GM12878 (cell line): ENCODE measurements around the gene PPP3CA. TPM values are rescaled to one million over a fixed set of nuclear protein-coding genes. Genes with fewer than 3 reads are reported as not detected.

Source experiments
- ATAC-seq: fragments of 200-7000 bp; cut with Tn5 transposase; 3 replicates; pipeline ENCODE4 v1.9.1; 2020; ENCODE audit warnings: mild to moderate bottlenecking, moderate library complexity
- BruUV-seq: library from RNA; stranded (reverse); fragments of 400-500 nt; replicated peaks from 2 replicates; lab custom pipeline; 2021; lab: Mats Ljungman, UMichigan
- CTCF ChIA-PET: fragments of 300-600 bp; sonication (Branson Sonifier 250); formaldehyde crosslinking; extraction: SDS; loops from one replicate; lab custom pipeline; 2021; ENCODE audit warnings: inconsistent platforms; lab: Yijun Ruan, JAX
- POLR2A ChIA-PET: fragments of 350-600 bp; formaldehyde crosslinking; extraction: SDS; loops from one replicate; lab custom pipeline; 2021; ENCODE audit warnings: inconsistent platforms; lab: Charles Lee
- RAD21 ChIA-PET: fragments of 300-600 bp; sonication (Branson Sonifier 250); formaldehyde crosslinking; loops from one replicate; lab custom pipeline; 2023; ENCODE audit warnings: antibody characterized with exemption; ENCODE audit not compliant: unreplicated experiment; lab: Charles Lee
- SMC1A ChIA-PET: fragments of 300-600 bp; sonication (Branson Sonifier 250); formaldehyde crosslinking; loops from one replicate; lab custom pipeline; 2023; ENCODE audit not compliant: unreplicated experiment, uncharacterized antibody; lab: Charles Lee
- DNase-seq: peaks from one replicate; pipeline ENCODE4 v3.0.0-alpha.2; 2011; ENCODE audit warnings: low read depth, low spot score
- FAIRE-seq: peaks from 3 replicates; lab custom pipeline; 2011; peaks lifted over from hg19 to GRCh38; lab: Jason Lieb, UNC
- H2AFZ ChIP-seq: 2 replicates; pipeline ENCODE4 v1.6.0; 2011; ENCODE audit warnings: low read depth, low read length, control low read depth; ENCODE audit not compliant: control insufficient read depth
- H3K27ac ChIP-seq: 2 replicates; pipeline ENCODE4 v1.5.1; 2011; ENCODE audit warnings: control low read depth; ENCODE audit not compliant: control insufficient read depth, insufficient read depth
- H3K27me3 ChIP-seq, 2 experiments: replicated peaks in 1 of 2; 2 replicates each; pipeline versions ENCODE4 v1.6.0 to v1.6.1; 2011; ENCODE audit warnings: low read length in 1 of 2; ENCODE audit not compliant: control insufficient read depth in 2 of 2, insufficient read depth in 2 of 2
- H3K36me3 ChIP-seq, 2 experiments: 2 replicates each; pipeline ENCODE4 v1.5.1; 2011; ENCODE audit warnings: low read length in 1 of 2; ENCODE audit not compliant: control insufficient read depth in 2 of 2, insufficient read depth in 2 of 2
- H3K4me1 ChIP-seq: 2 replicates; pipeline ENCODE4 v1.6.1; 2011; ENCODE audit warnings: mild to moderate bottlenecking, low read length, moderate library complexity, mixed read lengths; ENCODE audit not compliant: control insufficient read depth, insufficient read depth
- H3K4me2 ChIP-seq: 2 replicates; pipeline ENCODE4 v1.6.0; 2011; ENCODE audit warnings: control low read depth; ENCODE audit not compliant: control insufficient read depth, insufficient read depth
- H3K4me3 ChIP-seq: fragments of 200-600 bp; sonication (generic); 2 replicates; pipeline ENCODE4 v1.5.1; 2016
- H3K79me2 ChIP-seq: 2 replicates; pipeline ENCODE4 v1.6.0; 2011; ENCODE audit warnings: low read length; ENCODE audit not compliant: control insufficient read depth, insufficient read depth
- H3K9ac ChIP-seq: 2 replicates; pipeline ENCODE4 v1.8.0; 2011; ENCODE audit warnings: low read length, control low read depth, mixed read lengths; ENCODE audit not compliant: control insufficient read depth, insufficient read depth
- H3K9me3 ChIP-seq: replicated peaks from 3 replicates; pipeline ENCODE4 v1.5.1; 2011; ENCODE audit warnings: mild to moderate bottlenecking, low read length; ENCODE audit not compliant: control insufficient read depth, insufficient read depth
- H4K20me1 ChIP-seq: 2 replicates; pipeline ENCODE4 v1.6.0; 2011; ENCODE audit not compliant: control insufficient read depth, insufficient read depth
- CHD1 ChIP-seq: IDR thresholded peaks from 2 replicates; pipeline ENCODE4 v1.6.1; 2012; ENCODE audit warnings: low read depth, low read length, improper control_type of control experiment
- EGR1 ChIP-seq, 2 experiments: IDR thresholded peaks; 1 replicate in 1 of 2; 2 replicates in 1 of 2; pipeline ENCODE4 v1.6.1; 2011 to 2012; ENCODE audit warnings: low read depth in 2 of 2, low read length in 2 of 2, borderline replicate concordance in 1 of 2, mild to moderate bottlenecking in 1 of 2, moderate library complexity in 1 of 2
- FOXK2 ChIP-seq: fragments of 450-650 bp; IDR thresholded peaks from 2 replicates; pipeline ENCODE4 v1.6.1; 2017; ENCODE audit warnings: mild to moderate bottlenecking, moderate library complexity
- JUND ChIP-seq: IDR thresholded peaks from 2 replicates; pipeline ENCODE4 v1.6.1; 2012; ENCODE audit warnings: low read depth, mild to moderate bottlenecking, low read length, improper control_type of control experiment, moderate library complexity
- KAT2A ChIP-seq: conservative IDR thresholded peaks from 2 replicates; pipeline ENCODE4 v1.6.1; 2011; ENCODE audit warnings: low read depth, low read length; ENCODE audit not compliant: control insufficient read depth
- MYC ChIP-seq: IDR thresholded peaks from 2 replicates; pipeline ENCODE4 v1.6.1; 2011; ENCODE audit warnings: mild to moderate bottlenecking, low read length, moderate library complexity, inconsistent platforms; ENCODE audit not compliant: insufficient read depth, insufficient replicate concordance, insufficient read length, severe bottlenecking
- POLR2A ChIP-seq: IDR thresholded peaks from 2 replicates; pipeline ENCODE4 v1.6.1; 2011; ENCODE audit warnings: low read depth, mild to moderate bottlenecking, low read length
- RAD21 ChIP-seq: IDR thresholded peaks from 2 replicates; pipeline ENCODE4 v1.6.1; 2011; ENCODE audit warnings: mild to moderate bottlenecking, low read depth, low read length, moderate library complexity; ENCODE audit not compliant: insufficient read depth
- RUNX3 ChIP-seq: IDR thresholded peaks from 2 replicates; pipeline ENCODE4 v1.6.1; 2012; ENCODE audit warnings: low read length, inconsistent platforms
- SIN3A ChIP-seq: IDR thresholded peaks from 2 replicates; pipeline ENCODE4 v1.6.1; 2012; ENCODE audit warnings: low read depth, low read length, improper control_type of control experiment
- SP1 ChIP-seq: IDR thresholded peaks from one replicate; pipeline ENCODE4 v1.6.1; 2011; ENCODE audit warnings: low read depth, low read length
- SUZ12 ChIP-seq: fragments of 200-600 bp; sonication (generic); IDR thresholded peaks from one replicate; pipeline ENCODE4 v1.6.1; 2018; ENCODE audit warnings: antibody characterized with exemption, mild to moderate bottlenecking; ENCODE audit not compliant: unreplicated experiment
- TCF12 ChIP-seq: IDR thresholded peaks from 2 replicates; pipeline ENCODE4 v1.6.1; 2011; ENCODE audit warnings: low read depth, mild to moderate bottlenecking, low read length
- ZSCAN29 ChIP-seq: fragments of 450-650 bp; IDR thresholded peaks from 2 replicates; pipeline ENCODE4 v1.6.1; 2017; ENCODE audit warnings: mild to moderate bottlenecking, moderate library complexity
- in situ Hi-C: fragments of 300-500 bp; cut with MboI; formaldehyde crosslinking; loops from 9 replicates; pipeline ENCODE4 v1.14.3; 2018; ENCODE audit warnings: mixed read lengths
- intact Hi-C: fragments of 100-400 bp; cut with micrococcal nuclease; formaldehyde crosslinking; loops from one replicate; pipeline ENCODE4 v1.14.2; 2022; ENCODE audit not compliant: unreplicated experiment
- polyA plus RNA-seq, 11 experiments: library from polyadenylated mRNA; depleted of rRNA in 4 of 11; unstranded in 6 of 11; stranded (reverse) in 5 of 11; fragments of >200 nt; fragmentation: Nextera tagmentation in 4 of 11; fragmentation: Illumina TruSeq in 1 of 11; extraction: Ambion mirVana in 4 of 11; extraction: Trizol in 1 of 11; gene quantifications; 1 replicate in 1 of 11; 2 replicates in 10 of 11; pipeline versions ENCODE4 v1.2.1 to v1.2.3, GENCODE V29; 2011 to 2016; ENCODE audit warnings: inconsistent platforms in 2 of 11, missing spikeins in 2 of 11, low read depth in 1 of 11
- total RNA-seq, 4 experiments: library from RNA; depleted of rRNA in 3 of 4; stranded (reverse); fragments of >200 nt in 3 of 4; fragmentation: Illumina TruSeq in 1 of 4; extraction: Trizol in 1 of 4; gene quantifications; 2 replicates each; pipeline versions ENCODE4 v1.2.1 to v1.2.3, GENCODE V29; 2013 to 2021
- TF ChIP-seq, protein P1 (sequence below): IDR thresholded peaks from 2 replicates; pipeline ENCODE4 v1.6.1; 2011; ENCODE audit warnings: borderline replicate concordance, low read depth, mild to moderate bottlenecking, moderate library complexity, low read length; ENCODE audit not compliant: insufficient read depth, poor library complexity, severe bottlenecking
- TF ChIP-seq, protein P2 (sequence below): fragments of 150-350 bp; IDR thresholded peaks from 2 replicates; pipeline ENCODE4 v1.6.1; 2014; ENCODE audit warnings: mild to moderate bottlenecking, low read depth, low read length
- TF ChIP-seq, protein P3 (sequence below): IDR thresholded peaks from 2 replicates; pipeline ENCODE4 v1.6.1; 2011; ENCODE audit warnings: low read depth, low read length, improper control_type of control experiment, borderline replicate concordance

Gene PPP3CA
- total and polyA plus RNA-seq, 10 of the 15 experiments (the other 5 are each of a cell fraction or from before 2014, with no cell fraction given): 0.33 to 9.0 (median 1.0) TPM

DNA sequence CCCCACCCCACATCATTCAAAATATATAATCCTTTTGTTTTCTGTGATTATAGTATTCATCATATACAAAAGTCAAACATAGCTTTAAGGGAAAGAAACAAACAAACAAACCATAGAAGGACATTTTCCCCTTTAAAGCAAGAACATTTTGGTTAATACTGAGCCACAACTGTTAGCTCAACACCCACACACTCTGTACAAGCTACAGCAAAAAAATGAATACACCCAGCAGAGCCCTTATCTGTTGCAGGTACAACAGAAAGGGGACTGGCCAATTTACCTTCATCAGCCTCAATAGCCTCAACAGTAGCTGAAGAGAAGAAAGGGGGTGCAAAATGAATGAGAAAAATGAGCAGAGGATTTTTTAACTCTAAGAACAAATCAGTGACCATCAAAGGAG, 318.4 kb downstream of the PPP3CA start:
- ChIA-PET POLR2A (interaction anchor here (0.6 kb wide), 1 partner anchor 273 kb away, joined by 5 read pairs; no protein-coding TSS in a partner anchor), SMC1A (interaction anchor here (0.8 to 1.8 kb wide), 6 partner anchors 9 to 65 kb away, joined by 3 to 8 read pairs (median 4); no protein-coding TSS in a partner anchor), RAD21 (interaction anchor here (0.6 to 1.4 kb wide), 3 partner anchors 9 to 1835 kb away, joined by 3 to 6 read pairs (median 5); no protein-coding TSS in a partner anchor), CTCF (interaction anchor here (0.6 to 1.5 kb wide), 7 partner anchors 8 to 1279 kb away, joined by 3 to 4 read pairs (median 3); no protein-coding TSS in a partner anchor)
- intact Hi-C loops (no loop called here), in situ Hi-C loops (no loop called here)
- no peak overlapping the region for H3K27ac ChIP-seq
- FAIRE-seq: no peak
- H3K9me3 ChIP-seq: no peaks in the 10 kb centered on the region
- TF ChIP-seq KAT2A (no peak), RAD21 (no peak), RUNX3 (no peak), CHD1 (no peak), MYC (no peak), SP1 (no peak), FOXK2 (no peak), JUND (no peak), ZSCAN29 (no peak), SUZ12 (no peak), POLR2A (no peak), SIN3A (no peak), TCF12 (no peak), EGR1 (IDR thresholded peaks at IDR 0.05; ENCODE audit: borderline replicate concordance in 1 of 2, low read depth in 2 of 2, low read length in 2 of 2) (no peak)
- TF ChIP-seq, protein P1, sequence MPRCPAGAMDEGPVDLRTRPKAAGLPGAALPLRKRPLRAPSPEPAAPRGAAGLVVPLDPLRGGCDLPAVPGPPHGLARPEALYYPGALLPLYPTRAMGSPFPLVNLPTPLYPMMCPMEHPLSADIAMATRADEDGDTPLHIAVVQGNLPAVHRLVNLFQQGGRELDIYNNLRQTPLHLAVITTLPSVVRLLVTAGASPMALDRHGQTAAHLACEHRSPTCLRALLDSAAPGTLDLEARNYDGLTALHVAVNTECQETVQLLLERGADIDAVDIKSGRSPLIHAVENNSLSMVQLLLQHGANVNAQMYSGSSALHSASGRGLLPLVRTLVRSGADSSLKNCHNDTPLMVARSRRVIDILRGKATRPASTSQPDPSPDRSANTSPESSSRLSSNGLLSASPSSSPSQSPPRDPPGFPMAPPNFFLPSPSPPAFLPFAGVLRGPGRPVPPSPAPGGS: no peak
- TF ChIP-seq, protein P2, sequence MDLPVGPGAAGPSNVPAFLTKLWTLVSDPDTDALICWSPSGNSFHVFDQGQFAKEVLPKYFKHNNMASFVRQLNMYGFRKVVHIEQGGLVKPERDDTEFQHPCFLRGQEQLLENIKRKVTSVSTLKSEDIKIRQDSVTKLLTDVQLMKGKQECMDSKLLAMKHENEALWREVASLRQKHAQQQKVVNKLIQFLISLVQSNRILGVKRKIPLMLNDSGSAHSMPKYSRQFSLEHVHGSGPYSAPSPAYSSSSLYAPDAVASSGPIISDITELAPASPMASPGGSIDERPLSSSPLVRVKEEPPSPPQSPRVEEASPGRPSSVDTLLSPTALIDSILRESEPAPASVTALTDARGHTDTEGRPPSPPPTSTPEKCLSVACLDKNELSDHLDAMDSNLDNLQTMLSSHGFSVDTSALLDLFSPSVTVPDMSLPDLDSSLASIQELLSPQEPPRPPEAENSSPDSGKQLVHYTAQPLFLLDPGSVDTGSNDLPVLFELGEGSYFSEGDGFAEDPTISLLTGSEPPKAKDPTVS: no peak
- TF ChIP-seq, protein P3, sequence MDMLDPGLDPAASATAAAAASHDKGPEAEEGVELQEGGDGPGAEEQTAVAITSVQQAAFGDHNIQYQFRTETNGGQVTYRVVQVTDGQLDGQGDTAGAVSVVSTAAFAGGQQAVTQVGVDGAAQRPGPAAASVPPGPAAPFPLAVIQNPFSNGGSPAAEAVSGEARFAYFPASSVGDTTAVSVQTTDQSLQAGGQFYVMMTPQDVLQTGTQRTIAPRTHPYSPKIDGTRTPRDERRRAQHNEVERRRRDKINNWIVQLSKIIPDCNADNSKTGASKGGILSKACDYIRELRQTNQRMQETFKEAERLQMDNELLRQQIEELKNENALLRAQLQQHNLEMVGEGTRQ: no peak
- DNase-seq: no peak
- no peaks in the 10 kb centered on the region for H3K4me1 ChIP-seq
- ATAC-seq: no peak
- H3K4me3 ChIP-seq: no peak overlapping the region
- H2AFZ ChIP-seq: no peak overlapping the region
- no peaks in the 10 kb centered on the region for H3K36me3 ChIP-seq
- H4K20me1 ChIP-seq: no peaks in the 10 kb centered on the region
- H3K27me3 ChIP-seq: no peaks in the 10 kb centered on the region
- H3K4me2 ChIP-seq: no peak overlapping the region
- H3K79me2 ChIP-seq: no peaks in the 10 kb centered on the region
- H3K9ac ChIP-seq: no peak overlapping the region
- BruUV-seq: no TSS peak
